OCI-LY7 (cell line): Measurements from ENCODE around the gene HMCES. TPM values are rescaled to one million over a fixed set of nuclear protein-coding genes. Genes with fewer than 3 reads are reported as not detected.

Experiments used
- BruUV-seq: library from RNA; stranded (reverse); fragments of 400-500 nt; replicated peaks from 2 replicates; lab custom pipeline; 2021; lab: Mats Ljungman, UMichigan
- CTCF ChIA-PET: fragments of 300-600 bp; sonication (Branson Sonifier 250); formaldehyde crosslinking; loops from one replicate; lab custom pipeline; 2022; ENCODE audit warnings: antibody characterized with exemption; ENCODE audit not compliant: unreplicated experiment; lab: Charles Lee
- POLR2A ChIA-PET: fragments of 300-600 bp; sonication (Branson Sonifier 250); formaldehyde crosslinking; loops from one replicate; lab custom pipeline; 2022; ENCODE audit warnings: antibody characterized with exemption; lab: Charles Lee
- DNase-seq: peaks from one replicate; pipeline ENCODE4 v3.0.0-alpha.2; 2015; ENCODE audit warnings: low spot score
- H2AFZ ChIP-seq: fragments of 200-600 bp; sonication (generic), shearing (Covaris generic); 2 replicates; pipeline ENCODE4 v1.6.1; 2014; ENCODE audit warnings: mild to moderate bottlenecking, antibody characterized with exemption, low read length, moderate library complexity
- H3K27ac ChIP-seq: fragments of 200-600 bp; sonication (generic); 2 replicates; pipeline ENCODE4 v1.5.1; 2014; ENCODE audit warnings: mixed run types, low read depth, mild to moderate bottlenecking, moderate library complexity, low read length, inconsistent platforms; ENCODE audit not compliant: poor library complexity, severe bottlenecking
- H3K36me3 ChIP-seq: fragments of 200-600 bp; sonication (generic); 2 replicates; pipeline ENCODE4 v1.6.1; 2014; ENCODE audit warnings: mild to moderate bottlenecking, antibody characterized with exemption, low read length, moderate library complexity, mixed read lengths; ENCODE audit not compliant: insufficient read depth
- H3K4me1 ChIP-seq: fragments of 200-600 bp; sonication (generic); 2 replicates; pipeline ENCODE4 v1.5.1; 2014; ENCODE audit warnings: mild to moderate bottlenecking, low read length; ENCODE audit not compliant: insufficient read depth, poor library complexity, severe bottlenecking
- H3K4me2 ChIP-seq: fragments of 200-600 bp; sonication (generic); 2 replicates; pipeline ENCODE4 v1.6.1; 2014; ENCODE audit warnings: mild to moderate bottlenecking, low read length
- H3K4me3 ChIP-seq: fragments of 200-600 bp; sonication (generic); 2 replicates; pipeline ENCODE4 v1.5.1; 2014; ENCODE audit warnings: mild to moderate bottlenecking, low read depth, low read length; ENCODE audit not compliant: poor library complexity, severe bottlenecking
- H3K79me2 ChIP-seq: fragments of 200-600 bp; sonication (generic); 2 replicates; pipeline ENCODE4 v1.6.1; 2016; ENCODE audit warnings: low read depth, mild to moderate bottlenecking, low read length, moderate library complexity, mixed read lengths; ENCODE audit not compliant: insufficient read depth
- H3K9me2 ChIP-seq: fragments of 200-600 bp; sonication (generic); 2 replicates; pipeline ENCODE4 v1.6.1; 2016; ENCODE audit warnings: mild to moderate bottlenecking, low read length, mixed read lengths; ENCODE audit not compliant: insufficient read depth
- H3K9me3 ChIP-seq: fragments of 200-600 bp; sonication (generic); 2 replicates; pipeline ENCODE4 v1.6.1; 2014; ENCODE audit warnings: mild to moderate bottlenecking, mixed run types, low read length, mixed read lengths
- H4K20me1 ChIP-seq: fragments of 200-600 bp; sonication (generic); 2 replicates; pipeline ENCODE4 v1.6.1; 2014; ENCODE audit warnings: mild to moderate bottlenecking, antibody characterized with exemption, low read length, moderate library complexity, mixed read lengths; ENCODE audit not compliant: insufficient read depth
- CTCF ChIP-seq: fragments of 200-600 bp; sonication (generic); conservative IDR thresholded peaks from 2 replicates; pipeline ENCODE4 v1.5.1; 2014; ENCODE audit warnings: mild to moderate bottlenecking, antibody characterized with exemption, low read length, moderate library complexity, mixed read lengths
- EZH2phosphoT487 ChIP-seq: fragments of 200-600 bp; sonication (generic); IDR thresholded peaks from 2 replicates; pipeline ENCODE4 v1.6.1; 2018; ENCODE audit warnings: low read depth, borderline replicate concordance, mild to moderate bottlenecking, mixed run types, antibody characterized with exemption, low read length, moderate library complexity, mixed read lengths
- intact Hi-C: fragments of 100-400 bp; cut with micrococcal nuclease; formaldehyde crosslinking; loops from one replicate; pipeline ENCODE4 v1.10.0; 2022; ENCODE audit not compliant: unreplicated experiment
- total RNA-seq, 2 experiments: library from RNA; depleted of rRNA in 1 of 2; stranded (reverse); fragments of >200 nt in 1 of 2; shearing (Covaris generic) in 1 of 2; gene quantifications; 2 replicates each; pipeline ENCODE4 v1.2.3, GENCODE V29; 2014 to 2022

HMCES gene
- total RNA-seq, 2 experiments from 2014 or later: 90.6 to 287 TPM

GRCh38 chr3:129313665-129314385 is 35.2 kb downstream of the HMCES start:
- no TSS peak for BruUV-seq
- TF ChIP-seq EZH2phosphoT487 (no peak), CTCF (no peak)

GRCh38 chr3:129314386-129315222 is 35.9 kb downstream of the HMCES start:
- CTCF ChIA-PET: no interaction called here
- BruUV-seq: TSS peak; percentile 91
- Histone ChIP-seq H3K4me3 (peak overlapping the region; percentile 89), H3K4me2 (peak overlapping the region; percentile 87), H3K9me3 (no peaks in the 10 kb centered on the region), H4K20me1 (no peaks in the 10 kb centered on the region), H2AFZ (peak overlapping the region; percentile 14; the same call in 1 of the 2 replicates), H3K79me2 (peaks cover 11% of the 10 kb centered on the region; the same call in 1 of the 2 replicates), H3K9me2 (no peaks in the 10 kb centered on the region), H3K27ac (peak overlapping the region; percentile 73), H3K36me3 (peaks cover 10% of the 10 kb centered on the region; the same call in 1 of the 2 replicates), H3K4me1 (peaks cover 40% of the 10 kb centered on the region)
- DNase-seq: peak; percentile 91
- peak; percentile 57 for TF ChIP-seq CTCF
- TF ChIP-seq EZH2phosphoT487: no peak
- POLR2A ChIA-PET: interaction anchor here (0.8 to 2.7 kb wide), 7 partner anchors 10 to 81 kb away, joined by 3 to 20 read pairs (median 3); partner anchors contain the start of gene HMCES
- intact Hi-C loops: loop anchor here (1.0 to 10.0 kb wide), 4 partner anchors 65 to 340 kb away; partner anchors contain the start of genes CNBP, COPG1 and MBD4

More at GRCh38 chr3:129313665-129314385, 35.2 kb downstream of the HMCES start:
- DNase-seq: peak; percentile 43
- Histone ChIP-seq H4K20me1 (no peaks in the 10 kb centered on the region), H3K9me2 (no peaks in the 10 kb centered on the region), H3K9me3 (no peaks in the 10 kb centered on the region), H3K79me2 (peaks cover 11% of the 10 kb centered on the region; the same call in 1 of the 2 replicates), H3K36me3 (peaks cover 10% of the 10 kb centered on the region; the same call in 1 of the 2 replicates), H3K4me1 (peaks cover 40% of the 10 kb centered on the region), H3K27ac (peak overlapping the region; percentile 73), H2AFZ (no peak overlapping the region), H3K4me2 (peak overlapping the region; percentile 87), H3K4me3 (peak overlapping the region; percentile 89)
- CTCF ChIA-PET: no interaction called here
- intact Hi-C loops: loop anchor here (10.0 kb wide), 1 partner anchor 339 kb away; no protein-coding TSS in a partner anchor
- POLR2A ChIA-PET: interaction anchor here (0.8 to 2.0 kb wide), 4 partner anchors 30 to 40 kb away, joined by 3 to 11 read pairs (median 3); no protein-coding TSS in a partner anchor
